ENCODE results near the gene CLK3. TPM values are rescaled to one million over a fixed set of nuclear protein-coding genes. Genes with fewer than 3 reads are reported as not detected.
"Not testable (repeated sequence)": the region's sequence is repeated elsewhere in the genome, so short reads cannot be mapped to it uniquely, and the experiment has no call there.

Gene CLK3
- total RNA-seq, 1 donor from 2014 or later: 48.2 TPM

GRCh38 chr15:74620636-74621545 is 5.3 kb downstream of the CLK3 start:
- DNase-seq (ENCODE audit: low read depth in 2 of 2): peak; percentile 81 to 89

DNA sequence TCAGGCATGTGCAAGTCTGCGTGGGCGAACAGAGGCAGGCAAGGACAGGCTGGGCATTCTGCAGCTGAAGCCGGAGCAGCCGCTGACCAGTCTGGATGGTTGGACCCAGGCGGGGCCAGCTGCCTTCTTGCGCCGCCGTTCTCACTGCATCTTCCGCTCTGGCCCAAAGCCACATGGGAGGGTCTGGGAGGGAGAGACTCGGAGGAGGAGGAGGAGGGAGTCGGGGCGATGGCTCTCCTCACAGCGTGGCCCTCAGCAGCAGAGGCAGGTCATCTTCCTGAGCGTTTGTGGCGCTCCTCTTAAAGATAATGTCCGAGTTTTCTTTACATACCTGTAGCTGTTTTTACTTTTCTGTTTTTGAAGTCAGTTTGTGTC is 5.9 kb downstream of the CLK3 start:
- no peak for DNase-seq (ENCODE audit: low read depth in 2 of 2)

GRCh38 chr15:74621936-74622335 is 6.3 kb downstream of the CLK3 start:
- no peak for DNase-seq (ENCODE audit: low read depth in 2 of 2)

- DNase-seq (ENCODE audit: low read depth in 2 of 2): no peak
Measured at GRCh38 chr15:74622758-74623157, 7.1 kb downstream of the CLK3 start.

- no peak for DNase-seq (ENCODE audit: low read depth in 2 of 2)
Measured at GRCh38 chr15:74624020-74624602, 8.5 kb downstream of the CLK3 start.

DNA sequence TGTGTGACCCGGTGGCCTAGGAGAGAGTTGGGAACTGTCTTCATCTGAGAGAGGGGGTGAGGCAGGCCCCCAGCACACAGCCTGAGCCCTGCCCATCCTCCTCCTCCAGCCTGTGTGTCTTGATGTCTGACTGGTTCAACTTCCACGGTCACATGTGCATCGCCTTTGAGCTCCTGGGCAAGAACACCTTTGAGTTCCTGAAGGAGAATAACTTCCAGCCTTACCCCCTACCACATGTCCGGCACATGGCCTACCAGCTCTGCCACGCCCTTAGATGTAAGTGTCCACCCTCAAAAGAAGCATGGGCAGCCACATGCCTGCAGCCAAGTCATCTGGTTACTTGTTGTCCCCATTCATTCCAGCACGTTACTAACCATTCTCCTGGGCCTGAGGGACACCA is 10.1 kb downstream of the CLK3 start:
- no peak for DNase-seq (ENCODE audit: low read depth in 2 of 2)

GRCh38 chr15:74626336-74626735 is 10.7 kb downstream of the CLK3 start:
- DNase-seq (ENCODE audit: low read depth in 2 of 2): no peak

DNA sequence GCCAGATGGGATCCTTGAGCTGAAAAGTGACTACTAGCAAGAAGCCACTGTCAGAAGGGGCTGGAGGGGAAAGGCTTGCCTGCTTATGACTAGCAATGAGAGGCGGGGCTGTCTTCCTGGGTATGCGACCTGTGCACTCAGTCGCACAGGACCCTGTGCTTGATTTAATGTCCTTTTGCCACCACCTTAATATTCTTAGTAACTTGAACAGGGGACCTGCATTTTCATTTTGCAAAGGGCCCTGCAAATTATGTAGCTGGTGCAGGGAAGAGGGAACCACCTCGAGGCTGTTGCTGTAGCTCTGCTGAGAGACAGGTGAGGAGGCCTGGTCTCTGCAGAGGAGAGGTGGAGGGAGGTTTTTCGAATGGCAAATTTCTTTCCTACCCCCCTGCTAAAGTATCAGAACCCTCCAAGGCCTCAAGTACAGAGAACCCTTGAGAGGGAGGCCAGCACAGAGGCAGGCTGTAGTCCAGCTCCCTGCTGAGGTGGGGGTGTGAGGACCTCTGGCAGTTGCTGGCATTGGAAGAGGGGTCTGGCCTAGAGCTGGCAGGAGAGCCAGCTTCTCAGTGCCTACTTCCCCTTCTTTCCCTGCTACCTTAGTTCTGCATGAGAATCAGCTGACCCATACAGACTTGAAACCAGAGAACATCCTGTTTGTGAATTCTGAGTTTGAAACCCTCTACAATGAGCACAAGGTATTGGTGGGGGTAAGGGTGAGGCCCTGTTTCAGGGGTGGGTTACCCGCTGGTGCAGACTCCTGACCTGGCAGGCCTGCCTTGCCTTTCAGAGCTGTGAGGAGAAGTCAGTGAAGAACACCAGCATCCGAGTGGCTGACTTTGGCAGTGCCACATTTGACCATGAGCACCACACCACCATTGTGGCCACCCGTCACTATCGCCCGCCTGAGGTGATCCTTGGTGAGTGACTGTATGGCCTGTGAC is 11.4 kb downstream of the CLK3 start:
- no peak for DNase-seq (ENCODE audit: low read depth in 2 of 2)

DNA sequence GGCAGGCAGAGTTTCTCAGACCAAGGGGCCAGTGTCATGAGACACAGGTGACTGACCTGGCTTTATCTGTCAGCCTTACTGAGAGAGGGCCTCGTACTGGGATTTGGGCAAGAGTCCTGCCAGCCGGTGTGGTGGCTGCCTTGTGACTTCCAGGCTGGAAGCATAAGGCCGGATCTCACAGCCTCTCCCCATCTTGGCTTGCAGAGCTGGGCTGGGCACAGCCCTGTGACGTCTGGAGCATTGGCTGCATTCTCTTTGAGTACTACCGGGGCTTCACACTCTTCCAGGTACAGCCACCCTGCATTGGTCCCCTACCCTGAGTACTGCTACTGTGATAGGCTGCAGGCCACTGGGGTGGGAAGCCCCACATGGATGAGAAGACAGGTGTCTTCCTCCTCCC is 12.1 kb downstream of the CLK3 start:
- DNase-seq (ENCODE audit: low read depth in 2 of 2): no peak

- no peak for DNase-seq (ENCODE audit: low read depth in 2 of 2)
Measured at GRCh38 chr15:74628199-74628598, 12.6 kb downstream of the CLK3 start.

- DNase-seq (ENCODE audit: low read depth in 2 of 2): no peak
Measured at GRCh38 chr15:74628949-74629348, 13.3 kb downstream of the CLK3 start.

DNA sequence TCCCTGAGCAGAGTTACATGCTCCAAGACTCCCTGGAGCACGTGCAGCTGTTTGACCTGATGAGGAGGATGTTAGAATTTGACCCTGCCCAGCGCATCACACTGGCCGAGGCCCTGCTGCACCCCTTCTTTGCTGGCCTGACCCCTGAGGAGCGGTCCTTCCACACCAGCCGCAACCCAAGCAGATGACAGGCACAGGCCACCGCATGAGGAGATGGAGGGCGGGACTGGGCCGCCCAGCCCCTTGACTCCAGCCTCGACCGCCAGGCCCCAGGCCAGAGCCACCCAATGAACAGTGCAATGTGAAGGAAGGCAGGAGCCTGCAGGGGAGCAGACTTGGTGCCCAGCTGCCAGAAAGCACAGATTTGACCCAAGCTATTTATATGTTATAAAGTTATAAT is 14.1 kb downstream of the CLK3 start:
- not testable (repeated sequence) for DNase-seq (ENCODE audit: low read depth in 2 of 2)

DNA sequence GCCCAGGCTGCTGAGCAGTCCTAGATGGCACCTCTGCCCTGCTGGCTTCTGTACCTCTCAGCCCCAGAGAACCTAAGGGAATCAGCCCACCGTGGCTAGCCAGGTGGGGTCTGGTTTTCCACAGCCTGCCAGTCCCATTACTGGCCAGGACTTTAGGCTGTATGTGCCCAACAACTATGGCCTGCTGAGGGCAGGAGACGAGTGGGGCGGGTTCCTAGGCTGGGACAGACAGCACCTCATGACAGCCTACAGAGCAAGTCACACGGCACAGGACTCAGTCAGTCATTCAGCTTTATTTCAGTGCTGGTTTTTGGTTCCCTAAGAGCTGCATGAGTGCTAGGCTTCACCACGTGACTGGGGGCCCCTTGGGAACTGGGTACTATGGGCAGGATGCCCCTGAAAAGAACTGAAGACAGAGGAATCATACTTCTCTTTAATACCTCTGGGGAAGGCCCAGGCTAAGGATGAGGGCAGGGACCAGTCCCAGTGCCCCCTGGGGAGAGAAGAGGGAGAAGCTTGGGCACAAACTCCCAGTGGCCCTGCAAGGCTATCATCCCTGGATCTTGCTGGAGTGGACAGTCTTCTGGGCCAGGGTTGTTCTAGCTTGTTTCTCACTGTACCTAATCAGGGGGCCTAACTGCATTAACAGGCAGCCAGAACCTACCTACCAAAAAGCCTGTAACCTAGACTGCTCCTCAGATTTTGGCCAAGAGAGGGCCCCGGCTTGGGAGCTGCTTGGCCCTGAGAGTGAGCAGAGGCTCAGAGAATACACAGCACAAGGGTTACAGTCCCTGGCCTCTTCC is 14.8 kb downstream of the CLK3 start:
- DNase-seq (ENCODE audit: low read depth in 2 of 2): no peak

DNA sequence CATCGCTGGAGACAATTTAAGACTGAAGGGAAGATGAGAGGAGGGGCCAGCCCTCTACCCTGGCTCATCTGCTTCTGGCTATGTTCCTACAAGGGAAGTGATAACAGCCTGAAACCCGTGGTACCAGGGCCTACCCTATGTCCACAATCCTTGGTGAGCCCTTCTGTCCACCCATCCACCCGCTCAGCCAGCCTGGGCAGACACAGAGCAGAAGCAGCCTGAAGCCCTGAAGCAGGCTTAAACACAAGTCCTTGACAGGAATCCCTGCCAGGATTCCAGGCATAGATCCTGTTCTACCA is 15.4 kb downstream of the CLK3 start:
- no peak for DNase-seq (ENCODE audit: low read depth in 2 of 2)

DNA sequence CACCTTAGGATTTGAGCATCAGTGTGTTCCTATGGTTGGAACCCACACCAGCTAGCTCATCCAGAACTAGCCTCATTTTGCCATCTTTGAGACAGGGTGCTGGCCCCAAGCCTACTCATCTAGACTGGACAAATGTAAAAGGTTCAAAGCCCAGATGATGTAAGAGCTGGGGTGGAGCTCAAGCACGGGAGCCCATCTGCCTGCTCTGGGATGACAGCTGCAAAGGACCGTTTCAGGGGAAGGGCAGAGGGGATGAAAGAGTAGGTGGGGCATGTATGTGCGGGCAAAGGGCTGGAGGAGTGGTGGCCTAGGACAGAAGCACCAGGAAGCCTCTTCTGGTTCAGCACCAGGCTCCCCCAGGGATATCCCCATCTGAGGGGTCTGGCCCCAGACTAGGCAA is 15.8 kb downstream of the CLK3 start:
- DNase-seq (ENCODE audit: low read depth in 2 of 2): no peak

- peak; percentile 59 to 74 for DNase-seq (ENCODE audit: low read depth in 2 of 2)
Measured at GRCh38 chr15:74631935-74632560, 16.4 kb downstream of the CLK3 start.

DNA sequence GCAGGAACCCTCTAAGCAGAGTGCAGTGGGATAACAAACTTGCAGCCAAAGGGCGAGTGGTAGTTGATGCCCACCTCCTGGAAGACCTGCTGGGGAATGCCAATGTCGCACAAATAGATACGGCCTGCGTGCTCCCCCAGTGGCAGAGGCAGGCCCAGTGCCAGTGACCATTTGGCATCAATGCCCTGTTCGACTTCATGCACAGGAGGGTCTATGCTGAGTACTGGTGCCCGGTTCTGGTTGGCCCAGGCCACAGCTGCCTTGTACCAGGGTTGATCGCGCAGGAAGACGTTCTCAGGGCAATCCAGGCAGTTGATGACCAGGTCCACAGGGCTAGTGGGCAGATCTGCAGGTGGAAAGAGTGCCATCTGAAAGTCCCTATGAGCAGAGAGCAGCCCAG is 17.0 kb downstream of the CLK3 start:
- DNase-seq (ENCODE audit: low read depth in 2 of 2): no peak

GRCh38 chr15:74633781-74634180 is 18.1 kb downstream of the CLK3 start:
- no peak for DNase-seq (ENCODE audit: low read depth in 2 of 2)

DNA sequence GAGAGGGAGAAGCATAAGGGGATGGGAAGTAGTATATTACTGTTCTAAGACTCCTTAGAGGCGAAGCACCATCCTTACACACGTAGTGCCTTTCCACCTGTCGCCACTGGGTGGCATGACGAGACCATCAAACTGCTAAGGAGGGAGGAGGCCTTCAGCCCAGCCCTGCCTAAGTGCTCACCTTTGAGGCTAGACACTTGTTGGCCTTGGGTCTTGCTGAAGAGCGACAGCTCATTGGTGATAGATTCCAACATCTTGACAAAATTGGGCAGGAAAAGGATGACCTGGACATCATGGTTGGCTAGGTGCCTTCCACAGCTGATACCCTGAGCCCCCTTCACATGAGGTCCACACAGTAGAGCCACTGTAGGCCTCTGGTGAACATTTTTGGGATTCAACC is 19.6 kb downstream of the CLK3 start:
- DNase-seq (ENCODE audit: low read depth in 2 of 2): peak; percentile 77

DNA sequence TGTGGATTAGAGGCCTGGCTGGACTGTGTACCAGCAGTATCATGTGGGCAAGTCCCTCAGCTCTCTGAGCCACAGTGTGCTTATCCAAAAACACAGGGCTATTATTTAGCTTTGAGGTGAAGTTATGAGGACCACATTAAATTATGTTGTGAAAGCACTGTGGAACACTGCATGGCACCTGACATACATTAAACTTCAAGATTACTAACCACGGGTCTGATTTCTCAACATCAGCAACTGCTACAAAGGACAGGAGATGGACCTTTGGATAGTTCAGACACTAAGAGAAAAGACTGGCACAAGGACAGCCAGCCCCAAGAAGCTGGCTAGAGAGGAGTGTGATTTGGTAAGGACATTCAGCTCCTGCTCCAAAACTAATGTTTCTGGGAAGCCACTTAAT is 21.3 kb downstream of the CLK3 start:
- no peak for DNase-seq (ENCODE audit: low read depth in 2 of 2)

DNA sequence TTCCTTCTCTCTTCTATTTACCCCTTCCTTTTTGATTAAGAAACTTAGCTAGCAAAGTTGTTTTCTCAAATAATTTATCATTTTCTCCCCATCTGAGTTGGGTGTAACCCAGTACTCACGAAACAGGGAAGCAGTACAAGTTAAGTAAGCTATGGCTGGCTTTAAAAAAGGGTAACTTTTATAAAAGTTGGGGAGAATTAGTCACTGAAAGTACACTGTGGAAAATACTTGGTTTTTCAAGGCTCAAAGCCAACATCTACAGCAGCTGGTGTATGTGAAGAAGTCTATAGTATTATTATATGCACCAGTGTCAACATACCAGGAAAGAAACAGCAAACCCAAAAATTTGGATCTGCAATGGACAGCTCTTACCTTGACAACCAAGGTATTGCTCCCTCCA is 25.5 kb downstream of the CLK3 start:
- DNase-seq (ENCODE audit: low read depth in 2 of 2): peak in 1 of 2 donors; percentile 62

All from lung microvascular endothelial cell (primary cell).